Mesodermal cell (in vitro differentiated cells): ENCODE data around the gene SACM1L.

ENCODE experiments used
- H3K27ac ChIP-seq: 2 replicates; pipeline ENCODE4 v1.7.0; 2013; ENCODE audit warnings: mild to moderate bottlenecking, low read depth, low read length, moderate library complexity; ENCODE audit not compliant: severe bottlenecking
- H3K36me3 ChIP-seq: 2 replicates; pipeline ENCODE4 v1.7.1; 2013; ENCODE audit warnings: mild to moderate bottlenecking, low read length, moderate library complexity; ENCODE audit not compliant: control insufficient read depth, insufficient read depth
- H3K4me1 ChIP-seq: one replicate; pipeline ENCODE4 v1.7.1; 2013; ENCODE audit warnings: mild to moderate bottlenecking, low read length; ENCODE audit not compliant: insufficient read depth, control insufficient read depth, poor library complexity, severe bottlenecking
- H3K4me3 ChIP-seq: 2 replicates; pipeline ENCODE4 v1.7.0; 2013; ENCODE audit warnings: low read length, control low read depth, mild to moderate bottlenecking; ENCODE audit not compliant: insufficient read depth, poor library complexity, severe bottlenecking; ENCODE audit errors: extremely low read depth
- H3K9me3 ChIP-seq: 2 replicates; pipeline ENCODE4 v1.7.1; 2013; ENCODE audit warnings: mild to moderate bottlenecking, low read length, moderate library complexity; ENCODE audit not compliant: control insufficient read depth
- WGBS, 2 experiments: methylation state at CpG; one replicate each; pipeline ENCODE4 v1.1.5; 2013; ENCODE audit warnings: missing lambda C conversion rate in 2 of 2; ENCODE audit not compliant: insufficient coverage in 2 of 2; 5-methylcytosine and 5-hydroxymethylcytosine counted together

The SACM1L gene

GRCh38 chr3:45771831-45772230 is 82.6 kb downstream of the SACM1L start:
- Histone ChIP-seq H3K4me3 (no peak overlapping the region), H3K27ac (no peak overlapping the region), H3K4me1 (no peaks in the 10 kb centered on the region), H3K9me3 (no peaks in the 10 kb centered on the region), H3K36me3 (no peaks in the 10 kb centered on the region)
- 90 to 96% methylated on average over 5 of the region's 5 CpGs for WGBS, 2 experiments

GRCh38 chr3:45772341-45773035 is 83.3 kb downstream of the SACM1L start:
- 92 to 94% methylated on average over 9 to 16 of the region's 16 CpGs for WGBS, 2 experiments
- H3K4me3 ChIP-seq: no peak overlapping the region
- no peaks in the 10 kb centered on the region for H3K9me3 ChIP-seq
- no peaks in the 10 kb centered on the region for H3K36me3 ChIP-seq
- no peak overlapping the region for H3K27ac ChIP-seq
- H3K4me1 ChIP-seq: no peaks in the 10 kb centered on the region

GRCh38 chr3:45773072-45773471 is 83.9 kb downstream of the SACM1L start:
- H3K36me3 ChIP-seq: no peaks in the 10 kb centered on the region
- H3K27ac ChIP-seq: no peak overlapping the region
- no peak overlapping the region for H3K4me3 ChIP-seq
- no peaks in the 10 kb centered on the region for H3K9me3 ChIP-seq
- 95% methylated on average over 3 of the region's 5 CpGs; no CpG with 5 or more reads in 1 of the 2 experiments for WGBS, 2 experiments
- no peaks in the 10 kb centered on the region for H3K4me1 ChIP-seq

GRCh38 chr3:45773714-45774449 is 84.7 kb downstream of the SACM1L start:
- H3K4me3 ChIP-seq: no peak overlapping the region
- no peaks in the 10 kb centered on the region for H3K9me3 ChIP-seq
- H3K36me3 ChIP-seq: no peaks in the 10 kb centered on the region
- WGBS, 2 experiments: 64 to 87% methylated on average over 4 to 5 of the region's 7 CpGs
- H3K27ac ChIP-seq: no peak overlapping the region
- no peaks in the 10 kb centered on the region for H3K4me1 ChIP-seq

GRCh38 chr3:45774581-45775521 is 85.7 kb downstream of the SACM1L start:
- WGBS, 2 experiments: 79 to 87% methylated on average over 4 of the region's 8 CpGs
- H3K4me1 ChIP-seq: no peaks in the 10 kb centered on the region

GRCh38 chr3:45775571-45776300 is 86.5 kb downstream of the SACM1L start:
- H3K4me1 ChIP-seq: no peaks in the 10 kb centered on the region
- H3K36me3 ChIP-seq: no peaks in the 10 kb centered on the region
- no peak overlapping the region for H3K4me3 ChIP-seq
- H3K27ac ChIP-seq: no peak overlapping the region
- WGBS, 2 experiments: 90 to 95% methylated on average over 14 to 17 of the region's 17 CpGs
- H3K9me3 ChIP-seq: no peaks in the 10 kb centered on the region

More at GRCh38 chr3:45774581-45775521, 85.7 kb downstream of the SACM1L start:
- H3K27ac ChIP-seq: no peak overlapping the region
- no peak overlapping the region for H3K4me3 ChIP-seq
- no peaks in the 10 kb centered on the region for H3K9me3 ChIP-seq
- H3K36me3 ChIP-seq: no peaks in the 10 kb centered on the region

- Histone ChIP-seq H3K9me3 (no peaks in the 10 kb centered on the region), H3K36me3 (no peaks in the 10 kb centered on the region), H3K4me1 (no peaks in the 10 kb centered on the region), H3K4me3 (no peak overlapping the region), H3K27ac (no peak overlapping the region)
- 89 to 93% methylated on average over 1 to 3 of the region's 3 CpGs for WGBS, 2 experiments
Measured at GRCh38 chr3:45776301-45776595, 87.1 kb downstream of the SACM1L start.

- Histone ChIP-seq H3K36me3 (no peaks in the 10 kb centered on the region), H3K4me1 (no peaks in the 10 kb centered on the region), H3K27ac (no peak overlapping the region), H3K9me3 (no peaks in the 10 kb centered on the region), H3K4me3 (no peak overlapping the region)
- WGBS, 2 experiments: 92 to 93% methylated on average over 7 to 8 of the region's 8 CpGs
Measured at GRCh38 chr3:45776611-45777010, 87.4 kb downstream of the SACM1L start.

- WGBS, 2 experiments: 92 to 97% methylated on average over 4 to 6 of the region's 8 CpGs
- Histone ChIP-seq H3K4me3 (no peak overlapping the region), H3K27ac (no peak overlapping the region), H3K36me3 (no peaks in the 10 kb centered on the region), H3K4me1 (no peaks in the 10 kb centered on the region), H3K9me3 (no peaks in the 10 kb centered on the region)
Measured at GRCh38 chr3:45777111-45777745, 88.0 kb downstream of the SACM1L start.
